Left ventricle myocardium superior (tissue), 1 donor: ENCODE results near the gene VKORC1L1. TPM values are rescaled to one million over a fixed set of nuclear protein-coding genes. Genes with fewer than 3 reads are reported as not detected.
"Not testable (repeated sequence)": the region's sequence is repeated elsewhere in the genome, so short reads cannot be mapped to it uniquely, and the experiment has no call there.

Source experiments
- ATAC-seq: fragments of 200-7000 bp; cut with Tn5 transposase; one replicate; pipeline ENCODE4 v1.9.1; 2020; ENCODE audit warnings: mild to moderate bottlenecking, moderate library complexity
- DNase-seq: peaks from one replicate; pipeline ENCODE4 v3.0.0-alpha.2; 2020
- intact Hi-C: fragments of 100-400 bp; cut with micrococcal nuclease; formaldehyde crosslinking; loops from one replicate; pipeline ENCODE4 v1.11.0; 2022
- total RNA-seq: library from RNA; stranded (reverse); fragmentation: NEBNext Ultra II Directional; extraction: Animal tissue kit (Norgen Biotek cat#: 25700); gene quantifications from one replicate; pipeline ENCODE4 v1.2.1, GENCODE V29; 2021
- donor health status: DM: no; HTN: yes; CAD: no; lungs with severe emphysema.

The VKORC1L1 gene
- total RNA-seq, 1 donor from 2014 or later = 18.2 TPM

GRCh38 chr7:65992526-65992925, 119.7 kb downstream of the VKORC1L1 start:
- ATAC-seq = no peak
- DNase-seq = no peak
- intact Hi-C loops = no loop called here

DNA sequence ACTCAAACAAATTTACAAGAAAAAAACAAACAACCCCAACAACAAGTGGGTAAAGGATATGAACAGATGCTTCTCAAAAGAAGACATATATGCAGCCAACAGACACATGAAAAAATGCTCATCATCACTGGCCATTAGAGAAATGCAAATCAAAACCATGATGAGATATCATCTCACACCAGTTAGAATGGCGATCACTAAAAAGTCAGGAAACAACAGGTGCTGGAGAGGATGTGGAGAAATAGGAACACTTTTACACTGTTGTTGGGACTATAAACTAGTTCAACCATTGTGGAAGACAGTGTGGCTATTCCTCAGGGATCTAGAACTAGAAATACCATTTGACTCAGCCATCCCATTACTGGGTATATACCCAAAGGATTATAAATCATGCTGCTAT, 122.1 kb downstream of the VKORC1L1 start:
- ATAC-seq, DNase-seq, intact Hi-C loops: not testable (repeated sequence)

GRCh38 chr7:66000823-66001417, 128.0 kb downstream of the VKORC1L1 start:
- DNase-seq, ATAC-seq, intact Hi-C loops: not testable (repeated sequence)

- ATAC-seq, intact Hi-C loops, DNase-seq: not testable (repeated sequence)
Observed at GRCh38 chr7:66005115-66005671, 132.3 kb downstream of the VKORC1L1 start.

DNA sequence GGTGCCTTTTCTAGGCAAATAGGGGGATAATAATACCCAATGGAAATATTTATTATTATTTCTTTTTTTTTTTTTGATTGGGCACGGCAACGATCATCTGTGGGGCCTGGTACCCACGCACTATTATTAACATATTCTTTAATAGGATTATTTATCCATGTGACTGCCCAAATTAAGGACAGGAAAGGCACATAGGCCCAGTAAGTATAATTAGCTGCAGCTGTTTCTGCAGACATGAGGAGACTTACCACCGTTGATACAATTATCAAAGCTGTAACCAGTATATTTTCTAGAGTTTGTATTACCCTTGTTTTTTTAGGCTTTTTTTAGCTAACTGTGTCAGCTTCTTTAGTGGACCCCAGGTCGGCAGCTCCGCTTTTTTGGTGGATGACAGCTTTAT, 134.4 kb downstream of the VKORC1L1 start:
- intact Hi-C loops = no loop called here
- no peak for DNase-seq
- ATAC-seq = no peak

Other genes with a start within 250 kb of the VKORC1L1 start
- gene GUSB, start 109.1 kb downstream of the VKORC1L1 start, total RNA-seq = 17.8 TPM
- gene ASL, start 202.7 kb downstream of the VKORC1L1 start, total RNA-seq = 10.6 TPM
- 22.5 TPM for gene CRCP, start 241.8 kb downstream of the VKORC1L1 start, total RNA-seq